Sigmoid colon (tissue), 4 donors: ENCODE data around the gene MYH9.

Experiments
- CTCF ChIP-seq, 4 experiments: fragments of 450-650 bp in 3 of 4; fragments of 200-600 bp in 1 of 4; IDR thresholded peaks; one replicate each; pipeline ENCODE4 v1.5.1; 2016 to 2019; ENCODE audit warnings: antibody characterized with exemption in 4 of 4, mild to moderate bottlenecking in 3 of 4, moderate library complexity in 2 of 4
- EP300 ChIP-seq, 4 donors: sonication (generic); formaldehyde crosslinking; IDR thresholded peaks; one replicate each; pipeline ENCODE4 v1.6.1; 2017; ENCODE audit warnings: antibody characterized with exemption in 4 of 4

- TF ChIP-seq EP300 (IDR thresholded peaks at IDR 0.05) (no peak), CTCF (IDR thresholded peaks at IDR 0.05) (no peak)
Observed at GRCh38 chr22:36362075-36362474, 25.7 kb downstream of the MYH9 start.
